ENCODE measurements around the gene PTDSS2. TPM values are rescaled to one million over a fixed set of nuclear protein-coding genes. Genes with fewer than 3 reads are reported as not detected.
A peak's percentile ranks its signal among the peaks of the same experiment; 100 is the strongest.

The PTDSS2 gene
- total RNA-seq, 2 donors from 2014 or later: 55.2 to 56.1 TPM

- Mint-ChIP-seq H3K36me3 (ENCODE audit: low read depth) (peaks cover 4% of the 10 kb centered on the region), H3K9me3 (peaks cover 6% of the 10 kb centered on the region), H3K27me3 (ENCODE audit: insufficient read depth) (peaks cover 31% of the 10 kb centered on the region), H3K27ac (no peak overlapping the region), H3K4me1 (peaks cover 8% of the 10 kb centered on the region), H3K4me3 (no peak overlapping the region)
- no peak overlapping the region for H3K27ac ChIP-seq (ENCODE audit: low read depth, low read length)
- H3K4me3 ChIP-seq (ENCODE audit: low read length): no peak overlapping the region
- TF ChIP-seq, protein P1, sequence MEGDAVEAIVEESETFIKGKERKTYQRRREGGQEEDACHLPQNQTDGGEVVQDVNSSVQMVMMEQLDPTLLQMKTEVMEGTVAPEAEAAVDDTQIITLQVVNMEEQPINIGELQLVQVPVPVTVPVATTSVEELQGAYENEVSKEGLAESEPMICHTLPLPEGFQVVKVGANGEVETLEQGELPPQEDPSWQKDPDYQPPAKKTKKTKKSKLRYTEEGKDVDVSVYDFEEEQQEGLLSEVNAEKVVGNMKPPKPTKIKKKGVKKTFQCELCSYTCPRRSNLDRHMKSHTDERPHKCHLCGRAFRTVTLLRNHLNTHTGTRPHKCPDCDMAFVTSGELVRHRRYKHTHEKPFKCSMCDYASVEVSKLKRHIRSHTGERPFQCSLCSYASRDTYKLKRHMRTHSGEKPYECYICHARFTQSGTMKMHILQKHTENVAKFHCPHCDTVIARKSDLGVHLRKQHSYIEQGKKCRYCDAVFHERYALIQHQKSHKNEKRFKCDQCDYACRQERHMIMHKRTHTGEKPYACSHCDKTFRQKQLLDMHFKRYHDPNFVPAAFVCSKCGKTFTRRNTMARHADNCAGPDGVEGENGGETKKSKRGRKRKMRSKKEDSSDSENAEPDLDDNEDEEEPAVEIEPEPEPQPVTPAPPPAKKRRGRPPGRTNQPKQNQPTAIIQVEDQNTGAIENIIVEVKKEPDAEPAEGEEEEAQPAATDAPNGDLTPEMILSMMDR (conservative IDR thresholded peaks at IDR 0.05): no peak
- H3K9me3 ChIP-seq (ENCODE audit: control insufficient read depth, low read length): no peaks in the 10 kb centered on the region
- no peak overlapping the region for H3K9ac ChIP-seq (ENCODE audit: extremely low read depth, low read length, poor library complexity, severe bottlenecking)
- no peaks in the 10 kb centered on the region for H3K4me1 ChIP-seq (ENCODE audit: control insufficient read depth, insufficient read depth, low read length)
- peak; percentile 2 for DNase-seq
- H3K27me3 ChIP-seq (ENCODE audit: control insufficient read depth, insufficient read depth, low read length, poor library complexity, severe bottlenecking): peaks cover 10% of the 10 kb centered on the region
- H3K36me3 ChIP-seq (ENCODE audit: control insufficient read depth, insufficient read depth, low read length): no peaks in the 10 kb centered on the region
- 91 to 100% methylated on average over 1 to 4 of the region's 4 CpGs for WGBS, 2 experiments (ENCODE audit: insufficient coverage in 1 of 2, insufficient read length in 1 of 2)
Observed at GRCh38 chr11:425301-425700, 24.8 kb upstream of the PTDSS2 start.

DNA sequence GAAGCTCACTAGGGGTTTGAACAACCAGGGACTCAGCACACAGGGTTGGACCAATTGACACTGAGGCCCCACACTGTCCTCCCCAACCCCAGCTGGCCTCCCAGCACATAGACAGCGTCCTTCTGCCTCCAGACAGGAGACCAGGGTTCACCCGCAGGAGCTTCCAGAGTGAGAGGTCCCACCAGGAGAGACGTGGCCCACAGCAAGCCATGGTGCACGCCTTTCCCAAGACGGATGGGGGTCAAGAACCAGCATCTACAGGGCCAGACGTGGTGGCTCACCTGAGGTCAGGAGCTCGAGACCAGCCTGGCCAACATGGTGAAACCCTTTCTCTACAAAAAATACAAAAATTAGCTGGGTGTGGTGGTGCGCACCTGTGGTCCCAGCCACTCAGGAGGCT is 23.2 kb upstream of the PTDSS2 start:
- H3K9me3 Mint-ChIP-seq: peaks cover 6% of the 10 kb centered on the region
- Histone ChIP-seq H3K36me3 (ENCODE audit: control insufficient read depth, insufficient read depth, low read length) (no peaks in the 10 kb centered on the region), H3K4me3 (ENCODE audit: low read length) (no peak overlapping the region), H3K9ac (ENCODE audit: extremely low read depth, low read length, poor library complexity, severe bottlenecking) (no peak overlapping the region), H3K27me3 (ENCODE audit: control insufficient read depth, insufficient read depth, low read length, poor library complexity, severe bottlenecking) (peaks cover 10% of the 10 kb centered on the region), H3K4me1 (ENCODE audit: control insufficient read depth, insufficient read depth, low read length) (no peaks in the 10 kb centered on the region), H3K27ac (ENCODE audit: low read depth, low read length) (no peak overlapping the region), H3K9me3 (ENCODE audit: control insufficient read depth, low read length) (no peaks in the 10 kb centered on the region)
- WGBS, 2 experiments (ENCODE audit: insufficient coverage in 1 of 2, insufficient read length in 1 of 2): 90 to 93% methylated on average over 8 of the region's 8 CpGs
- DNase-seq: no peak
- H3K36me3 Mint-ChIP-seq (ENCODE audit: low read depth): peaks cover 4% of the 10 kb centered on the region
- TF ChIP-seq, protein P1 (conservative IDR thresholded peaks at IDR 0.05): no peak
- no peak overlapping the region for H3K4me3 Mint-ChIP-seq
- H3K27ac Mint-ChIP-seq: no peak overlapping the region
- peaks cover 8% of the 10 kb centered on the region for H3K4me1 Mint-ChIP-seq
- H3K27me3 Mint-ChIP-seq (ENCODE audit: insufficient read depth): peaks cover 30% of the 10 kb centered on the region

DNA sequence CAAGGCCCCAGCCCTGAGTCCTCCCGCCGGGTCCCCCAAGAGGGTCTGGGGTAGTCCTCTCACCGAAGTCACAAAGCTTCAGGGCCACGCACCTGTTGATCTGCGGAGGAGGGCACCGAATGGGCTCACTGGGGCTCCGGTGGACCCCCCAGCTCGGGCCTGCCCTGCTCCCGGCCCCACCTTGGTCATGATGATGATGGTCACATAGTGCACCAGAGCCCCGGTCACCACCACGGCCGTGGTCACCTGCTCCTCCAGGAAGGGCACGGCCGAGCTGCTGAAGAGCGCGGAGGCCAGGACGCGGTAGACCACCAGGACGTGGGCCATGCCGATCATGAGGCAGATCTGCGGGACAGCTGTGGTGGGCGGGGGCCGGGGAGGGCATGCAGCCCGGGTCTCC is 21.8 kb upstream of the PTDSS2 start:
- no peak overlapping the region for H3K27ac Mint-ChIP-seq
- no peak overlapping the region for H3K4me3 Mint-ChIP-seq
- whole genome bisulfite sequencing, 2 experiments (ENCODE audit: insufficient coverage in 1 of 2, insufficient read length in 1 of 2): 95 to 96% methylated on average over 24 of the region's 24 CpGs
- Histone ChIP-seq H3K27ac (ENCODE audit: low read depth, low read length) (no peak overlapping the region), H3K4me1 (ENCODE audit: control insufficient read depth, insufficient read depth, low read length) (no peaks in the 10 kb centered on the region), H3K4me3 (ENCODE audit: low read length) (no peak overlapping the region), H3K9me3 (ENCODE audit: control insufficient read depth, low read length) (no peaks in the 10 kb centered on the region), H3K27me3 (ENCODE audit: control insufficient read depth, insufficient read depth, low read length, poor library complexity, severe bottlenecking) (peaks cover 10% of the 10 kb centered on the region), H3K36me3 (ENCODE audit: control insufficient read depth, insufficient read depth, low read length) (no peaks in the 10 kb centered on the region), H3K9ac (ENCODE audit: extremely low read depth, low read length, poor library complexity, severe bottlenecking) (no peak overlapping the region)
- TF ChIP-seq, protein P1 (conservative IDR thresholded peaks at IDR 0.05): no peak
- H3K4me1 Mint-ChIP-seq: no peaks in the 10 kb centered on the region
- peaks cover 6% of the 10 kb centered on the region for H3K9me3 Mint-ChIP-seq
- no peak for DNase-seq
- peaks cover 4% of the 10 kb centered on the region for H3K36me3 Mint-ChIP-seq (ENCODE audit: low read depth)
- H3K27me3 Mint-ChIP-seq (ENCODE audit: insufficient read depth): peaks cover 27% of the 10 kb centered on the region

Measured in endodermal cell (in vitro differentiated cells).